ENCODE measurements around the gene STAC.

STAC gene

GRCh38 chr3:36484386-36484785 is 104.1 kb downstream of the STAC start:
- TF ChIP-seq CTCF (IDR thresholded peaks at IDR 0.05): no peak
- Histone ChIP-seq H3K9me3 (no peaks in the 10 kb centered on the region), H3K4me1 (ENCODE audit: control insufficient read depth in 1 of 2, insufficient read depth in 1 of 2, low read depth in 1 of 2, low read length in 1 of 2) (no peaks in the 10 kb centered on the region), H3K36me3 (no peaks in the 10 kb centered on the region), H3K27me3 (no peaks in the 10 kb centered on the region), H3K4me3 (ENCODE audit: low read depth in 1 of 2, low read length in 1 of 2) (no peak overlapping the region), H3K27ac (no peak overlapping the region)

- no peaks in the 10 kb centered on the region for H3K9me3 ChIP-seq
- H3K36me3 ChIP-seq: no peaks in the 10 kb centered on the region
- no peak for TF ChIP-seq CTCF (IDR thresholded peaks at IDR 0.05)
- no peak overlapping the region for H3K27ac ChIP-seq
- H3K27me3 ChIP-seq: no peaks in the 10 kb centered on the region
- no peak overlapping the region for H3K4me3 ChIP-seq (ENCODE audit: low read depth in 1 of 2, low read length in 1 of 2)
- no peaks in the 10 kb centered on the region for H3K4me1 ChIP-seq (ENCODE audit: control insufficient read depth in 1 of 2, insufficient read depth in 1 of 2, low read depth in 1 of 2, low read length in 1 of 2)
Measured at GRCh38 chr3:36486009-36486795, 105.9 kb downstream of the STAC start.

- Histone ChIP-seq H3K4me1 (ENCODE audit: control insufficient read depth in 1 of 2, insufficient read depth in 1 of 2, low read depth in 1 of 2, low read length in 1 of 2) (no peaks in the 10 kb centered on the region), H3K27me3 (no peaks in the 10 kb centered on the region), H3K36me3 (no peaks in the 10 kb centered on the region), H3K9me3 (no peaks in the 10 kb centered on the region), H3K4me3 (ENCODE audit: low read depth in 1 of 2, low read length in 1 of 2) (no peak overlapping the region), H3K27ac (no peak overlapping the region)
- TF ChIP-seq CTCF (IDR thresholded peaks at IDR 0.05): no peak
Measured at GRCh38 chr3:36487616-36488015, 107.3 kb downstream of the STAC start.

GRCh38 chr3:36488077-36488789 is 107.9 kb downstream of the STAC start:
- no peaks in the 10 kb centered on the region for H3K4me1 ChIP-seq (ENCODE audit: control insufficient read depth in 1 of 2, insufficient read depth in 1 of 2, low read depth in 1 of 2, low read length in 1 of 2)
- no peaks in the 10 kb centered on the region for H3K27me3 ChIP-seq
- H3K9me3 ChIP-seq: no peaks in the 10 kb centered on the region
- H3K36me3 ChIP-seq: no peaks in the 10 kb centered on the region
- H3K4me3 ChIP-seq (ENCODE audit: low read depth in 1 of 2, low read length in 1 of 2): no peak overlapping the region
- TF ChIP-seq CTCF (IDR thresholded peaks at IDR 0.05): no peak
- H3K27ac ChIP-seq: no peak overlapping the region

- Histone ChIP-seq H3K4me3 (ENCODE audit: low read depth in 1 of 2, low read length in 1 of 2) (no peak overlapping the region), H3K9me3 (no peaks in the 10 kb centered on the region), H3K4me1 (ENCODE audit: control insufficient read depth in 1 of 2, insufficient read depth in 1 of 2, low read depth in 1 of 2, low read length in 1 of 2) (no peaks in the 10 kb centered on the region), H3K36me3 (no peaks in the 10 kb centered on the region), H3K27me3 (no peaks in the 10 kb centered on the region), H3K27ac (no peak overlapping the region)
- TF ChIP-seq CTCF (IDR thresholded peaks at IDR 0.05): no peak
Measured at GRCh38 chr3:36489101-36489500, 108.8 kb downstream of the STAC start.

Measured in neutrophil (primary cell).